ENCODE results near the gene ZNHIT2.

DNA sequence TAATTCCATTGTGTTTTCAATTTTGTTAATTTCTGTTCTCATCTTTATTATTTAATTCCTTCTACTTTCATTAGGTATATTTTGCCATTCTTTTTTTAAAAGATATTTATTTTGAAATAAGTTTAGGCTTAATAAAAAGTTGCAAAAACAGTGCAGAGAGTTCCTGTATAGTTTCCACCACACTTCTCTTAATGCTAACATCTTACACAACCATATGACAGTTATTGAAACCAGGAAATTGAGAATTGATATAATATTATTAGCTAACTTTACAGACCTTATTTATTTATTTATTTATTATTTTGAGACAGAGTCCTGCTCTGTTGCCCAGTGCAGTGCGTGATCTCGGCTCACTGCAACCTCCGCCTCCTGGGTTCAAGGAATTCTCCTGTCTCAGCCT, 38.8 kb upstream of the ZNHIT2 start:
- TF ChIP-seq, protein P1, sequence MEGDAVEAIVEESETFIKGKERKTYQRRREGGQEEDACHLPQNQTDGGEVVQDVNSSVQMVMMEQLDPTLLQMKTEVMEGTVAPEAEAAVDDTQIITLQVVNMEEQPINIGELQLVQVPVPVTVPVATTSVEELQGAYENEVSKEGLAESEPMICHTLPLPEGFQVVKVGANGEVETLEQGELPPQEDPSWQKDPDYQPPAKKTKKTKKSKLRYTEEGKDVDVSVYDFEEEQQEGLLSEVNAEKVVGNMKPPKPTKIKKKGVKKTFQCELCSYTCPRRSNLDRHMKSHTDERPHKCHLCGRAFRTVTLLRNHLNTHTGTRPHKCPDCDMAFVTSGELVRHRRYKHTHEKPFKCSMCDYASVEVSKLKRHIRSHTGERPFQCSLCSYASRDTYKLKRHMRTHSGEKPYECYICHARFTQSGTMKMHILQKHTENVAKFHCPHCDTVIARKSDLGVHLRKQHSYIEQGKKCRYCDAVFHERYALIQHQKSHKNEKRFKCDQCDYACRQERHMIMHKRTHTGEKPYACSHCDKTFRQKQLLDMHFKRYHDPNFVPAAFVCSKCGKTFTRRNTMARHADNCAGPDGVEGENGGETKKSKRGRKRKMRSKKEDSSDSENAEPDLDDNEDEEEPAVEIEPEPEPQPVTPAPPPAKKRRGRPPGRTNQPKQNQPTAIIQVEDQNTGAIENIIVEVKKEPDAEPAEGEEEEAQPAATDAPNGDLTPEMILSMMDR (IDR thresholded peaks at IDR 0.05), result no peak
- TF ChIP-seq EZH2 (IDR thresholded peaks at IDR 0.05), result no peak
